IPS DF 4.7 (cell line): ENCODE measurements around the gene MLST8.
"Not testable (repeated sequence)": the region's sequence is repeated elsewhere in the genome, so short reads cannot be mapped to it uniquely, and the experiment has no call there.

Source experiments
- DNase-seq: peaks from one replicate; pipeline ENCODE4 v3.0.0-alpha.2; 2013; ENCODE audit warnings: low spot score; ENCODE audit errors: extremely low read depth

The MLST8 gene

DNA sequence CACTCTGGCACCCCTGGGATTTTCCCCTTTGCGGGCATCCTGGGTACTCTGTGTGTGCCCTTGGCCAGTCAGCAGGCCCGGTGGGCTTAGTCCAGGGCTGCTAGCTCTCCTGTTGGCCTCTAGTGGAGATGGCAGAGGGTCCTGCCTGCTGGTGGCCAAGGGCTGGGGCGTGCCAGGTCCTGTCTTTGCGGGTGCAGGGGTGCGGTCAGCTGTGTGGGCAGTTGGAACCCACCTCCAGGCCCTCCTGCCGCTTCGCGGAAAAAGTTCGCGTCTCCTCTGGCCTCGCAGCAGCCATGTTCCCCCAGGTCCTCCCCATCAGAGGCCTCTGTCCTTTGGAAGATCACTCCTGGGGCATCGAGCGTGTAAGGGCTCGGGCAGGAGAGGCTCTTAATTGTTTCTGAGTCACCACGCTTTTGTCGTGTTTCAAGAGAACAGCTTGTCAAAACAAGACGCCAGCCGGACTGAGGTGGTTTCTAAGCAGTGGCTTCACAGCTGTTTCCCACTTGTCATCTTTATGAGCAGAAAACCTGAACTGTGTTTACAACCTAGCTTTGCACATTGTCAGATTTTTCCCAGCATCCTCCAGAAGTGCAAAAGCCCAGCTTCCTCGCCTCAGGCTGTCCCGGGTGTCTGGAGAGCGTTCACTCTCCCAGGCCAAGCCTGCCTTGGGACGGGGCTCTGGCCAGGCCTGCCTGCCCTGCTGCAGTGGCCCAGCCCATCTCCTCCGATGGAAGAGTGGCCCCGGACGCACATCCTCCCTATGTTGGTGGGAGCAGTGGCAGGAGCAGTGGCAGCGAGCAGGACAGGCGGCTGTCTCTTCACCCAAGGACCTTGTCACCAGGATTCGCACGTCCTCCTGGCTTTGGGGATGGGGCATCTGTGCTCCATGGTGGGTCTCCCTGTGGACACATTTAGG, 26.0 kb downstream of the MLST8 start:
- no peak for DNase-seq

- DNase-seq: no peak
Observed at GRCh38 chr16:2232094-2232990, 27.1 kb downstream of the MLST8 start.

GRCh38 chr16:2233046-2233775, 28.0 kb downstream of the MLST8 start:
- DNase-seq: no peak

GRCh38 chr16:2233872-2234812, 28.9 kb downstream of the MLST8 start:
- DNase-seq: no peak

DNA sequence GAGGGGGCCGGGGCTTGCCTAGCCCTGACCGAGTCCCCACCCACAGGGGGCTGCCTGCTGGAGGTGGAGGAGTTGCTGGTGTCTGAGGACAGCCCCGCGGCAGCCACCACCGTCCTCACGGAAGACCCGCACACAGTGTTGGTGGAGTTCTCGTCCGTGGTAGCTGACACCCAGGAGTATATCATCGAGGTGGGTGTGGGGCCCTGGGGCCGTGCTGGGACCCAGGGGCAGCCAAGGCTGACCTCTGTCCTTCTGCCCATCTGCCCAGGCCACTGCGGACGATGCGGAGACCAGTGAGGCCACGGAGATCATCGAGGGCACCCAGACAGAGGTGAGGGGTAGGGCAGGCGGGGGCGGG, 29.5 kb downstream of the MLST8 start:
- DNase-seq: no peak

DNA sequence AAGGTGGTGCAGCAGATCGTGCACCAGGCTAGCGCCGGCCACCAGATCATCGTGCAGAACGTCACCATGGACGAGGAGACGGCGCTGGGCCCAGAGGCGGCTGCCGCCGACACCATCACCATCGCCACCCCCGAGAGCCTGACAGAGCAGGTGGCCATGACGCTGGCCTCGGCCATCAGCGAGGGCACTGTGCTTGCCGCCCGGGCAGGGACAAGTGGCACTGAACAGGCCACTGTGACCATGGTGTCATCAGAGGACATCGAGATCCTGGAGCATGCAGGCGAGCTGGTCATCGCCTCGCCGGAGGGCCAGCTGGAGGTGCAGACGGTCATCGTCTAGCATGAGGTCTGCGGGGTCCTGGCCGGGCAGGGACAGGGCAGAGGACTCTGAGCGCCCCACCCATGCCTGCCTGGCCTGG, 30.0 kb downstream of the MLST8 start:
- no peak for DNase-seq

GRCh38 chr16:2235695-2236336, 30.6 kb downstream of the MLST8 start:
- DNase-seq: no peak

GRCh38 chr16:2236337-2237101, 31.3 kb downstream of the MLST8 start, which contains the start of gene DNASE1L2:
TSS of gene DNASE1L2 (plus strand) at chr16:2236444. CDS start at chr16:2236817, 373 bp downstream.
- DNase-seq: no peak

DNA sequence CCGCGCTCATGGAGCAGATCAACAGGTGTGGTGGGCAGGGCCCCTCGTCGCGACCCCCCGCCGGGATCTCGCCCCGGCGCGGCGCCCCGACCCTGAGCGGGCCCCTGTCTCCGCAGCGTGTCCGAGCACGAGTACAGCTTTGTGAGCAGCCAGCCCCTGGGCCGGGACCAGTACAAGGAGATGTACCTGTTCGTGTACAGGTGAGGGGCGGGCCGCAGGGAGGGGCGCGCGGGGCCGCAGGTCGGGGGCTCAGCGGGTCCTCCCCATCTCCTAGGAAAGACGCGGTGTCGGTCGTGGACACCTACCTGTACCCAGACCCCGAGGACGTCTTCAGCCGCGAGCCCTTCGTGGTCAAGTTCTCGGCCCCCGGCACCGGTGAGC, 31.8 kb downstream of the MLST8 start:
- DNase-seq: no peak

- DNase-seq: no peak
Observed at GRCh38 chr16:2237493-2238149, 32.4 kb downstream of the MLST8 start.

- DNase-seq: no peak
Observed at GRCh38 chr16:2238150-2238837, 33.0 kb downstream of the MLST8 start.

DNA sequence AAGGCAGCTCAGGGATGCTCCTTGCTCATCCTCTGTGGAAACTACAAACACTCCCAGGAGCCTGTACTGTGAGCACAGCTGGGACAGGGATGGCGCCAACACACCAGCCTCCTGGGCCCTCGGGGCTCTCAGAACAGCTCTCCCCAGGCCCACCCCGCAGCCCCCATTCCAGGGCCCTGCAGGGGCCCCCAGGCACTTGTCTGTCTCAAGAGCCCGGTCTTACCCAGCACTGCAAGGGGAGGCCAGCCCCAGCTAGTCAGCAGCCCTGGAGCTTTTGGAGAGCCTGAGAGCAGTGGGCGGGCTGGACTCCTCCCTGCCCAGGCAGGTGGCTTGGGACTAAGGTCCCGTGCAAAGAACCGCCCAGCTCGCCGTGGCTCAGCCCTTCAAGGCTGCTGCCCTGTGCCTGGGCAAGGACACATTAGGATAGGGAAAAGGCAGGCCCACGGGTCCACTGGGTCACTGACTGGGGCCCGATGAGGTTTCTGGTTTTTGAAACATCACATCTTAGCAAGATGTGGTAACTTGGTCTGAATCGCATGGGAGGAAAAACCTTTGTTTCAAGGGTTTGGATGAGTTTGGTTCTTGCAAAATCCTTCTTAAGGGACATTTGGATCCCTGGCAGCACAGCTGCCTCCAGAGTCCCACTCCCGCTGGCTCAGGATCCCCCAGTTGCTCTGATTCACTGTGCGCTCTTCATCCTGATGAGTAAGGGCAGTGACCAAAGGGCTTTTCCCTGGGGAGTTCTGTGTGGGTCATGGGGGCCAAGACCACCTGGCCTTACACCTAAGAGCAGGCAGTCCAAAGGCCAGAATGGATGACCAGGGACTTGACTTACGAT, 33.8 kb downstream of the MLST8 start:
- no peak for DNase-seq

DNA sequence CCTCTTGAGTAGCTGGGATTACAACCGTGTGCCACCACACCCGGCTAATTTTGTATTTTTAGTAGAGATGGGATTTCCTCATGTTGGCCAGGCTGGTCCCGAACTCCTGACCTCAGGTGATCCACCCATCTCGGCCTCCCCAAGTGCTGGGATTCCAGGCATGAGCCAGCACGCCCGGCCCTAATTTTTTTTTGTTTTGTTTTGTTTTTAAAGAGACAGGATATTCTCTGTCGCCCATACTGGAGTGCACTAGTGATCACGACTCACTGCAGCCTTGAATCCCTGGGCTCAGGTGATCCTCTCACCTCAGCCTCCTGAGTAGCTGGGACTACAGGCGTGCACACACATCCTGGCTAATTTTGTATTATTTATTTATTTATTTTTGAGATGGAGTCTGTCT, 35.1 kb downstream of the MLST8 start:
- not testable (repeated sequence) for DNase-seq

DNA sequence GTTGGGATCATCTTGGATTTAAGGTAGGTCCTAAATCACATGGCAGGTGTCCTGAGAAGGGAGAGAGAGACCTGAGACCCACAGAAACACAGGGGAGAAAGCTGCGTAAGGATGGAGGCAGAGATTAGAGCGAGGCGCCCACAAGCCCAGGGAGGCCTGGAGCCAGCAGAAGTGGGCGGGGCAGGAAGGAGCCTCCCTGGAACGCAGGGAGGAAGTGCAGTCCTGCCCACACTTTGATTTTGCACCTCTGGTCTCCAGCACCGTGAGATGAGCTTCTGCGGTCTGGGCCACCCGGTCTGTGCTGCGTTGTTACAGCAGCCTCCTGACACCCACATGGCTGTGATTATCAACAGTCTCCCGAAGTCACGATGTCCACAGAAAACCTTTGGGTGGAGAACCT, 37.3 kb downstream of the MLST8 start:
- no peak for DNase-seq

DNA sequence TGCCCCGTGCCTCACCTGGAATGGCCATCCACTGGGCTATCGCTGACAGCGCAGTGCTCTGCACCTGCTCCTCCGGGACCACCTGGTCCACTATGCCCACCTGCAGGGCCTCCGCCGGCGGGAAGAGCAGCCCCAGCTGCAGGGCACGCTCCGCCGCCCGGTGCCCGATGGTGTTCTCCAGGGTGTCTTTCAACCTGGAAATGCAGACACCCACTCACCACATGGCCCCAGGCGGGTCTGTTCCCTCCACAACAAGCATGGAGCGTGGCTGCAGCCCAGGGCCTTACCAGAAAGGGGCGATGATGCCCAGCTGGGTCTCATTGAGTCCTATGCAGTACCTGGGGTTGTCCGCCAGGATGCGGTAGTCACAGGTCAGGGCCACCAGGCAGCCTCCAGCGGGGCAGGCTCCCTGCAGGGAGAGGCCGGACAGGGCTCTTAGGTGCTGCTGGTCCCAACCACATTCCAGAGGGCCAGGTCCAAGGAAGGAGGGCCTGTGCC, 37.8 kb downstream of the MLST8 start:
- DNase-seq: no peak

- DNase-seq: no peak
Observed at GRCh38 chr16:2243781-2244180, 38.5 kb downstream of the MLST8 start.

DNA sequence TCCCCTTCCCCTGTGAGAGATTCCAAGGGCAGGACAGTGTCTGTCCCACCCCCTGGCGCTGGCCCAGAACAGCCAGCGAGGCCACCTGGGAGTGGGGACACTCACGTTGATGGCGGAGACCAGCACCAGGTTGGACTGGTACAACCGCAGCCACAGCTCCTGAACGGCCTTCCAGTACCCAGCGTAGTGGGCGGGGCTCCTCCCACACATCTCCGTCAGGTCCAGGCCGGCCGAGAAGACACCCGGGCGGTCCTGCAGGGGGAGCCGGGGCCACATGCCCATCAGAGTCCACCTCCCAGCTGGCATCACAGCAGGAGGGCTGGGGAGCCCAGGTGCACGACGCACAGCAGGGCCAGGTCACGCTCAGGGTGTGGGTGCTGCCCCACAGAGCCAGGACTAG, 39.0 kb downstream of the MLST8 start:
- DNase-seq: no peak
